GM23248 (cell line): ENCODE data around the gene MPG.

Experiments
- EZH2 ChIP-seq: fragments of 200-600 bp; sonication (generic); IDR thresholded peaks from 2 replicates; pipeline ENCODE4 v1.6.1; 2018; ENCODE audit warnings: antibody characterized with exemption, mild to moderate bottlenecking; ENCODE audit not compliant: insufficient read depth, poor library complexity, severe bottlenecking
- EZH2phosphoT487 ChIP-seq: fragments of 200-600 bp; sonication (generic); IDR thresholded peaks from 2 replicates; pipeline ENCODE4 v1.6.1; 2018; ENCODE audit warnings: antibody characterized with exemption, moderate library complexity, mild to moderate bottlenecking, low read depth; ENCODE audit not compliant: insufficient read depth

GRCh38 chr16:63466-63865 is 14.6 kb upstream of the MPG start:
- TF ChIP-seq EZH2: no peak
- TF ChIP-seq EZH2phosphoT487: no peak
